ENCODE data around the gene WDR26. TPM values are rescaled to one million over a fixed set of nuclear protein-coding genes. Genes with fewer than 3 reads are reported as not detected.

The WDR26 gene
- total and polyA plus RNA-seq, 4 donors = 20.2 to 94.7 (median 57.5) TPM

DNA sequence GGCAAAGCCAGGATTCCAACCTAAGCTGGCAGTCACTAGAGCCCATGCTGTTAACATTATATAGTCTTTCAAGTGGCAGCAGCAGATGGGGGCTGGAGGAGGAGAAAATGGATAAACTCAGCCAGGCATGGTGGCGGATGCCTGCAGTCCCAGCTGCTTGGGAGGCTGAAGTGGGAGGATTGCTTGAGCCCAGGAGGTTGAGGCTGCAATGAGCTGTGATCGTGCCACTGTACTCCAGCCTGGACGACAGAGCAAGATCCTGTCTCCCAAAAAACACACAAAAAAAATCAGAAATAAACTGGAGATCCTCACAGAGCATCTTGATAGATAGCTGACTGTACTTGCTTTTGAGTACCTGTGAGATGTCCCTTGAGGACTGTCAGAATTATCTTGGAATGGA, 13.4 kb upstream of the WDR26 start:
- Histone ChIP-seq H3K36me3 (ENCODE audit: control insufficient read depth in 1 of 2, insufficient read depth in 2 of 2, low read length in 1 of 2) (no peaks in the 10 kb centered on the region), H3K9me3 (ENCODE audit: control insufficient read depth, low read length) (no peaks in the 10 kb centered on the region), H3K4me1 (ENCODE audit: control insufficient read depth in 1 of 2, insufficient read depth in 2 of 2, low read length in 2 of 2) (no peaks in the 10 kb centered on the region), H3K27ac (ENCODE audit: low read depth in 1 of 2, low read length in 2 of 2) (no peak overlapping the region), H3K27me3 (ENCODE audit: control insufficient read depth in 1 of 2, insufficient read depth in 2 of 2, low read length in 1 of 2) (no peaks in the 10 kb centered on the region), H3K4me3 (ENCODE audit: low read length in 2 of 2) (no peak overlapping the region)
- 90 to 93% methylated on average over 3 of the region's 3 CpGs for WGBS, 2 donors
- no peak for ATAC-seq (ENCODE audit: low FRiP score)
- no peak for DNase-seq
- intact Hi-C loops (cut with DNase I) = no loop called here

- peak; percentile 80 for ATAC-seq (ENCODE audit: low FRiP score)
- H3K4me3 ChIP-seq (ENCODE audit: low read length in 2 of 2) = no peak overlapping the region
- H3K36me3 ChIP-seq (ENCODE audit: control insufficient read depth in 1 of 2, insufficient read depth in 2 of 2, low read length in 1 of 2) = peaks cover 0 to 4% of the 10 kb centered on the region in 2 donors
- H3K4me1 ChIP-seq (ENCODE audit: control insufficient read depth in 1 of 2, insufficient read depth in 2 of 2, low read length in 2 of 2) = no peaks in the 10 kb centered on the region
- WGBS, 2 donors = 33 to 34% methylated on average over 2 of the region's 2 CpGs
- H3K27ac ChIP-seq (ENCODE audit: low read depth in 1 of 2, low read length in 2 of 2) = no peak overlapping the region
- peak; percentile 82 to 85 for DNase-seq
- H3K27me3 ChIP-seq (ENCODE audit: control insufficient read depth in 1 of 2, insufficient read depth in 2 of 2, low read length in 1 of 2) = no peaks in the 10 kb centered on the region
- H3K9me3 ChIP-seq (ENCODE audit: control insufficient read depth, low read length) = no peaks in the 10 kb centered on the region
- intact Hi-C loops (cut with DNase I) = no loop called here
Measured at GRCh38 chr1:224447251-224447650, 12.7 kb upstream of the WDR26 start.

DNA sequence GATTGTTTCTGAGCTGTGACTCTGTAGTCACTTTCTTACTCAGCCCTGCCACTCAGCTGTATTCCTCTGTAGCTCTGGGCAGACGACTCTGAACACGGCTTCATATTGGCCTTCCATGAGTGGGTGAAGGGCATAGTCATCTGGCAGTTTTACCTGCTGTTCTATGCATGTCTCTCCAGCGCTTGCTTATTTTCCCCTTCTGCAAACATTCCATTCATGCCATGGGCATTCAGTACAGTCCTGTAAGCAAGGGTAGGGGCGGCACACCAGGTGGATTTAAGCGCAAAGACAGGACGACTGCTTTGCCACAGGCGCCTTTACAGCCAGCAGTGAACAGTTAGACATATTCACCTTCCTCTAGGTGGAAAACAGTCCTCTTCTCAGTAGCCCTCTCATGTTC, 4.4 kb upstream of the WDR26 start:
- no peaks in the 10 kb centered on the region for H3K9me3 ChIP-seq (ENCODE audit: control insufficient read depth, low read length)
- ATAC-seq (ENCODE audit: low FRiP score) (no peak), DNase-seq (no peak)
- no peak overlapping the region for H3K27ac ChIP-seq (ENCODE audit: low read depth in 1 of 2, low read length in 2 of 2)
- intact Hi-C loops (cut with DNase I) = no loop called here
- H3K27me3 ChIP-seq (ENCODE audit: control insufficient read depth in 1 of 2, insufficient read depth in 2 of 2, low read length in 1 of 2) = no peaks in the 10 kb centered on the region
- H3K36me3 ChIP-seq (ENCODE audit: control insufficient read depth in 1 of 2, insufficient read depth in 2 of 2, low read length in 1 of 2) = peaks cover 0 to 7% of the 10 kb centered on the region in 2 donors
- no peak overlapping the region for H3K4me3 ChIP-seq (ENCODE audit: low read length in 2 of 2)
- H3K4me1 ChIP-seq (ENCODE audit: control insufficient read depth in 1 of 2, insufficient read depth in 2 of 2, low read length in 2 of 2) = no peaks in the 10 kb centered on the region
- whole genome bisulfite sequencing, 2 donors = 80% methylated on average over 7 of the region's 7 CpGs

DNA sequence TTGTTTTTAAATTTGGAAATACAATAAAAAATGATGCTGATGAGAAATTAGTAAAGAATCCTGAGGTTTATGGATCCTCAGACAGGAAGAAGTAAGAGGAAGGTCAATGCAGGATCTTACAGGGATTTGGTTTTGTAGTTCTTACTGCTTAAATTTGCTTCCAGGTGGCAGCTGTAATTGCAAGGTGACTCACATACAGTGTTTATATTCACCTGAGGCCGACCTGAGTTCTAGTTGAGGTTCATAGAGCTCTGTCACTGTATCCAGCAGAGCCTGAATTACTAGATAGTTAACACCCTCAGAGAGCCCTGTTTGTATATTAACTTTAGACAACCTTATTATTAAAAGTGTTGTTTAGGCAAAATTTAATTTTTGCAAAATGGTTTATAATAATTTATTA, 1.4 kb upstream of the WDR26 start:
- Histone ChIP-seq H3K27me3 (ENCODE audit: control insufficient read depth in 1 of 2, insufficient read depth in 2 of 2, low read length in 1 of 2) (no peaks in the 10 kb centered on the region), H3K36me3 (ENCODE audit: control insufficient read depth in 1 of 2, insufficient read depth in 2 of 2, low read length in 1 of 2) (no peaks in the 10 kb centered on the region), H3K9me3 (ENCODE audit: control insufficient read depth, low read length) (no peaks in the 10 kb centered on the region), H3K4me3 (ENCODE audit: low read length in 2 of 2) (no peak overlapping the region), H3K4me1 (ENCODE audit: control insufficient read depth in 1 of 2, insufficient read depth in 2 of 2, low read length in 2 of 2) (no peaks in the 10 kb centered on the region), H3K27ac (ENCODE audit: low read depth in 1 of 2, low read length in 2 of 2) (no peak overlapping the region)
- DNase-seq (no peak), ATAC-seq (ENCODE audit: low FRiP score) (no peak)
- WGBS, 2 donors = 76 to 86% methylated on average over 1 of the region's 1 CpG
- intact Hi-C loops (cut with DNase I) = no loop called here

- ATAC-seq (ENCODE audit: low FRiP score) (peak; percentile 11), DNase-seq (no peak)
- Histone ChIP-seq H3K4me1 (ENCODE audit: control insufficient read depth in 1 of 2, insufficient read depth in 2 of 2, low read length in 2 of 2) (no peaks in the 10 kb centered on the region), H3K36me3 (ENCODE audit: control insufficient read depth in 1 of 2, insufficient read depth in 2 of 2, low read length in 1 of 2) (no peaks in the 10 kb centered on the region), H3K9me3 (ENCODE audit: control insufficient read depth, low read length) (no peaks in the 10 kb centered on the region), H3K4me3 (ENCODE audit: low read length in 2 of 2) (peak overlapping the region; percentile 82 to 100), H3K27ac (ENCODE audit: low read depth in 1 of 2, low read length in 2 of 2) (peak overlapping the region; percentile 63 to 99), H3K27me3 (ENCODE audit: control insufficient read depth in 1 of 2, insufficient read depth in 2 of 2, low read length in 1 of 2) (no peaks in the 10 kb centered on the region)
- WGBS, 2 donors = 0% methylated on average over 4 of the region's 4 CpGs
- intact Hi-C loops (cut with DNase I) = no loop called here
Measured at GRCh38 chr1:224435318-224435763, 744 bp upstream of the WDR26 start.

GRCh38 chr1:224433701-224434672, 610 bp downstream of the WDR26 start:
- Histone ChIP-seq H3K4me1 (ENCODE audit: control insufficient read depth in 1 of 2, insufficient read depth in 2 of 2, low read length in 2 of 2) (no peaks in the 10 kb centered on the region), H3K27ac (ENCODE audit: low read depth in 1 of 2, low read length in 2 of 2) (peak overlapping the region; percentile 96 to 99), H3K9me3 (ENCODE audit: control insufficient read depth, low read length) (no peaks in the 10 kb centered on the region), H3K27me3 (ENCODE audit: control insufficient read depth in 1 of 2, insufficient read depth in 2 of 2, low read length in 1 of 2) (no peaks in the 10 kb centered on the region), H3K36me3 (ENCODE audit: control insufficient read depth in 1 of 2, insufficient read depth in 2 of 2, low read length in 1 of 2) (no peaks in the 10 kb centered on the region), H3K4me3 (ENCODE audit: low read length in 2 of 2) (peak overlapping the region; percentile 82 to 100)
- DNase-seq = peak; percentile 69 to 85
- intact Hi-C loops (cut with DNase I) = no loop called here
- ATAC-seq (ENCODE audit: low FRiP score) = peak; percentile 71
- WGBS, 2 donors = 1% methylated on average over 26 to 85 of the region's 88 CpGs

DNA sequence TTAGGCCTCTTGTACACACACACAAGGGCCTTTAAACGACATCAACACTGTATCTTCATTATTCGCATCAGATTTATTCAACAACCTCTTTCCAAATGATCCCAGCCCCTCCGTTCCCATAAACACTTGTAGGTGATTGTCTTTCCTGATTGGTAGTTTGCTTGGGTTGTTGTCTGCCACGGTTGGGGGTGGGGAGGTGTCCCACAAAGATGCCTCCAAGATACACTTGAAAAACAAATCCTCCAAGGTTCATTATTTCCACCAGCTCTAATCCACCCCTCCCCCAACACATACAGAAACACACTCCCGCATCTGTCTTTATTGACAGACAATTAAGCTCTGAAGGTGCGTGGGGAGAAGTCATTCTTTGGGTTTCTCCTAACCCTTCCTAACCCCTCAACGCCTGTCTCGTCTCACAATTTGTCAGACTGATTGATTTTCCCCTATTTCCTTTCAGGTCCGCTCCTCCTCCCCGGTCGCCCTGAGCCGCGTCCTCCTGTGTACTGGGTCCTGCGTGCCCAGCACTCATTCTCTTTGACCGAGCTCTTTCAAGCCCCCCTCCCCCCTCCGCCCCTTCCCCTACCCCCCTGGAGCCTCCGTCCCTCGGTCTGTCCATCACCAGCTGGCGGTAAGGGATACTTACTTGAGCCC, 1.4 kb downstream of the WDR26 start:
- DNase-seq (no peak), ATAC-seq (ENCODE audit: low FRiP score) (peak; percentile 19)
- Histone ChIP-seq H3K4me1 (ENCODE audit: control insufficient read depth in 1 of 2, insufficient read depth in 2 of 2, low read length in 2 of 2) (peaks cover 0 to under 1% of the 10 kb centered on the region in 2 donors), H3K4me3 (ENCODE audit: low read length in 2 of 2) (peak overlapping the region; percentile 82 to 100), H3K36me3 (ENCODE audit: control insufficient read depth in 1 of 2, insufficient read depth in 2 of 2, low read length in 1 of 2) (no peaks in the 10 kb centered on the region), H3K27ac (ENCODE audit: low read depth in 1 of 2, low read length in 2 of 2) (peak overlapping the region; percentile 96 to 99), H3K27me3 (ENCODE audit: control insufficient read depth in 1 of 2, insufficient read depth in 2 of 2, low read length in 1 of 2) (no peaks in the 10 kb centered on the region), H3K9me3 (ENCODE audit: control insufficient read depth, low read length) (no peaks in the 10 kb centered on the region)
- intact Hi-C loops (cut with DNase I) = no loop called here
- WGBS, 2 donors = 1% methylated on average over 18 to 19 of the region's 19 CpGs

- DNase-seq = no peak
- no peaks in the 10 kb centered on the region for H3K9me3 ChIP-seq (ENCODE audit: control insufficient read depth, low read length)
- 2% methylated on average over 6 of the region's 6 CpGs for WGBS, 2 donors
- H3K27ac ChIP-seq (ENCODE audit: low read depth in 1 of 2, low read length in 2 of 2) = peak overlapping the region in 1 of 2 donors; percentile 63
- H3K4me1 ChIP-seq (ENCODE audit: control insufficient read depth in 1 of 2, insufficient read depth in 2 of 2, low read length in 2 of 2) = peaks cover 0 to 4% of the 10 kb centered on the region in 2 donors
- H3K27me3 ChIP-seq (ENCODE audit: control insufficient read depth in 1 of 2, insufficient read depth in 2 of 2, low read length in 1 of 2) = no peaks in the 10 kb centered on the region
- intact Hi-C loops (cut with DNase I) = no loop called here
- H3K36me3 ChIP-seq (ENCODE audit: control insufficient read depth in 1 of 2, insufficient read depth in 2 of 2, low read length in 1 of 2) = no peaks in the 10 kb centered on the region
- H3K4me3 ChIP-seq (ENCODE audit: low read length in 2 of 2) = peak overlapping the region; percentile 82 to 100
- ATAC-seq (ENCODE audit: low FRiP score) = no peak
Measured at GRCh38 chr1:224432672-224433040, 1.9 kb downstream of the WDR26 start.

Data from aorta (tissue), 5 donors.